CD14-positive monocyte (primary cell): Measurements from ENCODE around the gene KCNS1. TPM values are rescaled to one million over a fixed set of nuclear protein-coding genes. Genes with fewer than 3 reads are reported as not detected.

ENCODE experiments used
- DNase-seq, 3 donors: peaks; one replicate each; pipeline ENCODE4 v3.0.0-alpha.2; 2011 to 2022
- H2AFZ ChIP-seq: 2 replicates; pipeline ENCODE4 v1.6.0; 2012; ENCODE audit warnings: mild to moderate bottlenecking, low read depth, low read length, inconsistent platforms; ENCODE audit not compliant: insufficient read depth, poor library complexity, severe bottlenecking
- H3K27ac ChIP-seq, 2 donors: 1 replicate in 1 of 2; 2 replicates in 1 of 2; pipeline ENCODE4 v1.5.1; 2012 to 2013; ENCODE audit warnings: low read length in 2 of 2, control low read depth in 1 of 2, inconsistent platforms in 1 of 2, low read depth in 1 of 2, mild to moderate bottlenecking in 1 of 2
- H3K27me3 ChIP-seq, 2 donors: one replicate each; pipeline versions ENCODE4 v1.6.0 to v1.6.1; 2011 to 2013; ENCODE audit warnings: low read length in 2 of 2; ENCODE audit not compliant: control insufficient read depth in 2 of 2, insufficient read depth in 2 of 2
- H3K36me3 ChIP-seq, 2 donors: replicated peaks in 1 of 2; 1 replicate in 1 of 2; 2 replicates in 1 of 2; pipeline versions ENCODE4 v1.5.1 to v1.6.1; 2012 to 2013; ENCODE audit warnings: low read length in 2 of 2, control low read depth in 1 of 2, inconsistent platforms in 1 of 2, mild to moderate bottlenecking in 1 of 2; ENCODE audit not compliant: insufficient read depth in 2 of 2, control insufficient read depth in 1 of 2
- H3K4me1 ChIP-seq, 2 donors: 1 replicate in 1 of 2; 2 replicates in 1 of 2; pipeline versions ENCODE4 v1.5.1 to v1.6.1; 2012 to 2013; ENCODE audit warnings: low read length in 2 of 2, control low read depth in 1 of 2, inconsistent platforms in 1 of 2, mild to moderate bottlenecking in 1 of 2, moderate library complexity in 1 of 2; ENCODE audit not compliant: insufficient read depth in 2 of 2, control insufficient read depth in 1 of 2
- H3K4me2 ChIP-seq: replicated peaks from 2 replicates; pipeline ENCODE3; 2012; ENCODE audit warnings: low read length, moderate library complexity, mild to moderate bottlenecking; ENCODE audit not compliant: poor library complexity, severe bottlenecking; ENCODE audit errors: extremely low read depth
- H3K4me3 ChIP-seq, 3 experiments: fragments of 200-600 bp in 1 of 3; sonication (generic) in 1 of 3; replicated peaks in 1 of 3; 1 replicate in 2 of 3; 2 replicates in 1 of 3; pipeline ENCODE4 v1.5.1; 2011 to 2013; ENCODE audit warnings: low read length in 3 of 3, mild to moderate bottlenecking in 3 of 3, control low read depth in 2 of 3, low read depth in 2 of 3, inconsistent platforms in 1 of 3, moderate library complexity in 1 of 3
- H3K79me2 ChIP-seq: 2 replicates; pipeline ENCODE4 v1.6.0; 2012; ENCODE audit warnings: mild to moderate bottlenecking, control low read depth, inconsistent platforms, low read length, moderate library complexity; ENCODE audit not compliant: insufficient read depth
- H3K9ac ChIP-seq: 2 replicates; pipeline ENCODE4 v1.6.0; 2017; ENCODE audit warnings: low read length, mild to moderate bottlenecking; ENCODE audit not compliant: insufficient read depth, poor library complexity, severe bottlenecking
- H3K9me3 ChIP-seq, 2 donors: replicated peaks in 1 of 2; 1 replicate in 1 of 2; 2 replicates in 1 of 2; pipeline versions ENCODE4 v1.5.1 to v1.6.1; 2012 to 2013; ENCODE audit warnings: low read length in 2 of 2, control low read depth in 1 of 2; ENCODE audit not compliant: control insufficient read depth in 1 of 2, insufficient read depth in 1 of 2
- H4K20me1 ChIP-seq: 2 replicates; pipeline ENCODE4 v1.6.0; 2012; ENCODE audit warnings: mild to moderate bottlenecking, low read length, control low read depth, moderate library complexity; ENCODE audit not compliant: insufficient read depth
- H3K27ac Mint-ChIP-seq, 7 donors: one replicate each; pipeline ENCODE4 v1.8.0; 2020; ENCODE audit warnings: mild to moderate bottlenecking in 7 of 7, mixed read lengths in 7 of 7, moderate library complexity in 6 of 7, inconsistent platforms in 2 of 7
- H3K27me3 Mint-ChIP-seq, 3 donors: one replicate each; pipeline ENCODE4 v1.8.0; 2021 to 2022; ENCODE audit warnings: low read depth in 3 of 3, mild to moderate bottlenecking in 3 of 3, mixed read lengths in 3 of 3, moderate library complexity in 3 of 3, inconsistent platforms in 1 of 3
- H3K36me3 Mint-ChIP-seq, 2 donors: one replicate each; pipeline ENCODE4 v1.8.0; 2020; ENCODE audit warnings: mixed read lengths in 2 of 2, inconsistent platforms in 1 of 2, mild to moderate bottlenecking in 1 of 2
- H3K4me1 Mint-ChIP-seq: one replicate; pipeline ENCODE4 v1.8.0; 2020; ENCODE audit warnings: mild to moderate bottlenecking, mixed read lengths
- H3K4me3 Mint-ChIP-seq, 2 donors: one replicate each; pipeline ENCODE4 v1.8.0; 2020; ENCODE audit warnings: mild to moderate bottlenecking in 2 of 2, mixed read lengths in 2 of 2, moderate library complexity in 1 of 2
- H3K9me3 Mint-ChIP-seq, 7 donors: one replicate each; pipeline ENCODE4 v1.8.0; 2020 to 2022; ENCODE audit warnings: mixed read lengths in 7 of 7, mild to moderate bottlenecking in 6 of 7, moderate library complexity in 6 of 7, inconsistent platforms in 2 of 7
- CTCF ChIP-seq: fragments of 200-600 bp; IDR thresholded peaks from one replicate; pipeline ENCODE4 v1.8.0; 2022; ENCODE audit warnings: antibody characterized with exemption, mild to moderate bottlenecking
- WGBS: methylation state at CpG from one replicate; pipeline ENCODE4 v1.1.5; 2013; ENCODE audit warnings: missing lambda C conversion rate; ENCODE audit not compliant: insufficient coverage; 5-methylcytosine and 5-hydroxymethylcytosine counted together
- intact Hi-C, 2 donors: fragments of 100-400 bp; cut with micrococcal nuclease; formaldehyde crosslinking; loops; one replicate each; pipeline versions ENCODE4 v1.15.0 to v1.15.1; 2023
- polyA plus RNA-seq, 3 donors: library from polyadenylated mRNA; depleted of rRNA in 1 of 3; unstranded in 2 of 3; stranded (reverse) in 1 of 3; fragments of 300-500 nt in 2 of 3; fragments of >200 nt in 1 of 3; fragmentation: Illumina TruSeq in 2 of 3; gene quantifications; 1 replicate in 2 of 3; 2 replicates in 1 of 3; pipeline ENCODE4 v1.2.3, GENCODE V29; 2012 to 2021

Gene KCNS1
- polyA plus RNA-seq, 3 donors = 0.23 TPM; not detected in 2

GRCh38 chr20:45091366-45091765, 9.6 kb downstream of the KCNS1 start:
- H2AFZ ChIP-seq = no peak overlapping the region
- H3K27me3 Mint-ChIP-seq = peaks cover 2 to 5% (median 4%) of the 10 kb centered on the region in 3 donors
- no peak for DNase-seq
- intact Hi-C loops = loop anchor here in 1 of 2 donors (10.0 kb wide), 1 partner anchor 47 kb away; no protein-coding TSS in a partner anchor
- H3K9ac ChIP-seq = no peak overlapping the region
- no CpG with 5 or more reads among the region's 3 CpGs for WGBS
- H3K27ac Mint-ChIP-seq = no peak overlapping the region
- no peak overlapping the region for H3K4me2 ChIP-seq
- no peaks in the 10 kb centered on the region for H3K9me3 ChIP-seq
- no peak for TF ChIP-seq CTCF
- no peak overlapping the region for H3K4me3 ChIP-seq
- H3K4me3 Mint-ChIP-seq = no peak overlapping the region
- H3K9me3 Mint-ChIP-seq = peaks cover 0 to 2% (median 0%) of the 10 kb centered on the region in 7 donors
- peaks cover 5% of the 10 kb centered on the region for H3K4me1 Mint-ChIP-seq
- peaks cover 4% of the 10 kb centered on the region in 2 donors for H3K27me3 ChIP-seq
- H3K27ac ChIP-seq = no peak overlapping the region
- peaks cover 28 to 40% of the 10 kb centered on the region in 2 donors for H3K36me3 Mint-ChIP-seq
- H4K20me1 ChIP-seq = peaks cover 11% of the 10 kb centered on the region
- no peaks in the 10 kb centered on the region for H3K4me1 ChIP-seq
- peaks cover 0 to 45% of the 10 kb centered on the region in 2 donors for H3K36me3 ChIP-seq
- H3K79me2 ChIP-seq = no peaks in the 10 kb centered on the region

GRCh38 chr20:45090481-45090880, 10.4 kb downstream of the KCNS1 start:
- H3K4me3 Mint-ChIP-seq = no peak overlapping the region
- peaks cover 36 to 49% of the 10 kb centered on the region in 2 donors for H3K36me3 Mint-ChIP-seq
- peaks cover 8% of the 10 kb centered on the region for H4K20me1 ChIP-seq
- no peak overlapping the region for H3K27ac Mint-ChIP-seq
- H3K9me3 ChIP-seq = no peaks in the 10 kb centered on the region
- H3K9me3 Mint-ChIP-seq = peaks cover 0 to 2% (median 0%) of the 10 kb centered on the region in 7 donors
- no peak overlapping the region for H3K9ac ChIP-seq
- DNase-seq = no peak
- no peak for TF ChIP-seq CTCF
- peaks cover 0 to 2% (median 0%) of the 10 kb centered on the region in 3 donors for H3K27me3 Mint-ChIP-seq
- H3K79me2 ChIP-seq = no peaks in the 10 kb centered on the region
- peaks cover 6% of the 10 kb centered on the region for H3K4me1 Mint-ChIP-seq
- no peak overlapping the region for H3K4me2 ChIP-seq
- no peaks in the 10 kb centered on the region for H3K27me3 ChIP-seq
- no peak overlapping the region for H2AFZ ChIP-seq
- 90% methylated on average over 2 of the region's 3 CpGs for WGBS
- no peaks in the 10 kb centered on the region for H3K4me1 ChIP-seq
- peaks cover 0 to 54% of the 10 kb centered on the region in 2 donors for H3K36me3 ChIP-seq
- H3K27ac ChIP-seq = no peak overlapping the region
- intact Hi-C loops = loop anchor here in 1 of 2 donors (10.0 kb wide), 1 partner anchor 46 kb away; no protein-coding TSS in a partner anchor
- no peak overlapping the region for H3K4me3 ChIP-seq
